HG03159 (cell line): ENCODE results near the gene IMPG1.

Experiments
- ATAC-seq: cut with Tn5 transposase; IDR thresholded peaks from one replicate; pipeline ENCODE4 v1.9.1; 2021; ENCODE audit warnings: mild to moderate bottlenecking, moderate library complexity; ENCODE audit not compliant: unreplicated experiment

Gene IMPG1, protein sequence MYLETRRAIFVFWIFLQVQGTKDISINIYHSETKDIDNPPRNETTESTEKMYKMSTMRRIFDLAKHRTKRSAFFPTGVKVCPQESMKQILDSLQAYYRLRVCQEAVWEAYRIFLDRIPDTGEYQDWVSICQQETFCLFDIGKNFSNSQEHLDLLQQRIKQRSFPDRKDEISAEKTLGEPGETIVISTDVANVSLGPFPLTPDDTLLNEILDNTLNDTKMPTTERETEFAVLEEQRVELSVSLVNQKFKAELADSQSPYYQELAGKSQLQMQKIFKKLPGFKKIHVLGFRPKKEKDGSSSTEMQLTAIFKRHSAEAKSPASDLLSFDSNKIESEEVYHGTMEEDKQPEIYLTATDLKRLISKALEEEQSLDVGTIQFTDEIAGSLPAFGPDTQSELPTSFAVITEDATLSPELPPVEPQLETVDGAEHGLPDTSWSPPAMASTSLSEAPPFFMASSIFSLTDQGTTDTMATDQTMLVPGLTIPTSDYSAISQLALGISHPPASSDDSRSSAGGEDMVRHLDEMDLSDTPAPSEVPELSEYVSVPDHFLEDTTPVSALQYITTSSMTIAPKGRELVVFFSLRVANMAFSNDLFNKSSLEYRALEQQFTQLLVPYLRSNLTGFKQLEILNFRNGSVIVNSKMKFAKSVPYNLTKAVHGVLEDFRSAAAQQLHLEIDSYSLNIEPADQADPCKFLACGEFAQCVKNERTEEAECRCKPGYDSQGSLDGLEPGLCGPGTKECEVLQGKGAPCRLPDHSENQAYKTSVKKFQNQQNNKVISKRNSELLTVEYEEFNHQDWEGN

GRCh38 chr6:76072562-76072961, at the start of gene IMPG1:
IMPG1 (minus strand) TSS chr6:76072662; CDS start chr6:76072488, 174 bp downstream.
- no peak for ATAC-seq

DNA sequence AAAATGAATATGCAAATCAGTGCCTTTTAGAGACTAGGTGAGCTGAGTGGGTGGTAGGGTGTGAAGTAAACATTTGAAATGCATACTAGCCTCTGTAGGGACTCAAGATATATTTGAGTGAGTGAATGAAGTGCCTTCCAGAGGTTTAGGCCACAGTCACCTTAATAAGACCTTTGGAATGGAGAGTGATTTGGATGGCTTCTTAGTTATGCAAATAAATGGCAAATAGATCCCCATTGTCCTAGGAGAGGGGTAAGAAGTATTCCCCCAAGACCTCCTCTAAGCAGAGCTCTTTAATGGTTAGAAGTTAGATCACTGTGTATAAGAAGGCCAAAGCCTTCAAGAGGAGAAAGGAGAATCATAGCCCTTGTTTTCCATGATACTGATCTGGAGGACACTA, 47.8 kb upstream of the IMPG1 start:
- ATAC-seq: no peak

GRCh38 chr6:76073281-76073680, 819 bp upstream of the IMPG1 start:
- no peak for ATAC-seq

- ATAC-seq: no peak
Observed at GRCh38 chr6:76057469-76057868, 15.0 kb downstream of the IMPG1 start.

- ATAC-seq: no peak
Observed at GRCh38 chr6:76052314-76052713, 20.1 kb downstream of the IMPG1 start.

GRCh38 chr6:76043690-76044089, 28.8 kb downstream of the IMPG1 start:
- no peak for ATAC-seq

- ATAC-seq: no peak
Observed at GRCh38 chr6:76035713-76036112, 36.7 kb downstream of the IMPG1 start.

GRCh38 chr6:76026101-76026500, 46.4 kb downstream of the IMPG1 start:
- ATAC-seq: no peak

DNA sequence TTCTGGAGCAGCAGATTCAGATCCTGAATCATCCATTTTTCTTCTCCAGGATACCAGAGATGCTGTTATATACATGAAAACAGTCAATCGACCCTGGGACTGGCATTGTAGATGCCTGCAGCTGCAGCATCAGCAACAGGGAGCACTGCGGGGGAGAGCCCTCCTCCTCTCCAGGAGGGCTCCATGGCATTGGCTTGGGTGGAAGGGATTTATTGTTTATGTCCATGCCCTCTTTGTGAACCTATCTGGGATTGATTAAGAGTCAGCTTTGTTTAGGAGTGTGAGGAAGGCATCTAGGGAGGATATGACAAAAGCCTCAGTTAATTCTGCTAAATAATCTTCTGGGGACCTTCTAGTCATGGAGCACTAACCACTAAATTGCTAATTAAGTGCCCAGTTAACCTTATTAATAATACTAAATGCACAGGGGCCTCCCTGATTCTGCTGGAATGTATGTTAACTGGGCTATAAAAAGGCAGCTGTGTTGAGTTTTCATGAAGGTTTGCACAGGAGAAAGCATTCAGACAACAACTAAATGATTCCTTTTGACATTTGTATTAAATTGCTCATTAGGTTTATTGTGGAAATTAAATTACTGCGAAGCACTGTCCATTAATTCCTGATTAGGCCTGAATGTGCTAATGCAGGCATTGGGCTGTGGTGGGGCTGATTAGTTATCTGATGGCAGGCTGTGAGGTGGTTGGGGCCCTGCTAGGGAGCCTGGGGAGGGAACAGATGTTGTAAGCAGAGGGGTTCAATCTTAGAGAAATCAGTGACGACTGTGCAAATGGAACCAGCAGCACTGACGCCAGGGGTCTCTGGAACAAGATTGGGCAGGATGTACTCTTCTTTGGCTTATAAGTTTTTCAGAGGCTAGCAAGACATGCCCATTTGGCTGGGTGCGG, 57.6 kb downstream of the IMPG1 start:
- no peak for ATAC-seq

GRCh38 chr6:76004202-76004601, 68.3 kb downstream of the IMPG1 start:
- no peak for ATAC-seq

GRCh38 chr6:76003686-76004085, 68.8 kb downstream of the IMPG1 start:
- ATAC-seq: no peak

DNA sequence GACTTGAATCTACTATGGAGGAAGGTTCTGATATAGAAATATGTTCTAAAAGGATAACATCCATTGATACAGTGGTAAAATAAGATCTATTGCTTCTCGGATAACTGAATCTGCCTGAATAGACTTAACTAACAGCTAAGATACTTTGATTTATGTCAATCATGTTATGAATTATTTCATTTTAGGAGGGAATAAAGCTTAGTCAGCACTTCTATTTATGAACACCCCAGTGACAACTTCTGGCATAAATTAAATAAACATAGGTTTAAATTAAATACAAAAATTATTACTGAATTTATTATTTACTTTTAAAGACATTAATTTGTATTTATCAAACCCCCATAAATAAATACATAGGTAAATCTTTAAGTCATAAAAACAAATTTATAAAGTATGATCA, 69.3 kb downstream of the IMPG1 start:
- no peak for ATAC-seq

DNA sequence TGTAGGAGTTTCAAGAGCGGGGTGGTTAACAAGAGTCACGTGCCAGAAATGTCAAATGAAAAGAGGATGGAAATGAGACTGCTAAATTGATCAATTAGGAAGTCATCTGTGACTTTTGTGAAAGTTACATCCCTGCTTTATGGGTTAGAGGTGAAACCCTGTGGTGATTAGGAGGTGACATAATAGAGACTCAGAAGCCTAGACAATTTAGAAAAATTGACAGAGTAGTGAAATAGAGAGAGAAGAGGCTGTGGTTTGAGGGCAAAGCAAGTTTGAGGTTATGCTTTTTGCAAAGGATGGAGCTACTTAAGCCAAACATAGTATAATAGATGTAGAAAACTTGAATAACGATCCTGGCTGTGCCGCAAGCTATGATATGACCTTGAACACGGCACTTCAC, 71.8 kb downstream of the IMPG1 start:
- ATAC-seq: no peak

GRCh38 chr6:75997696-75998095, 74.8 kb downstream of the IMPG1 start:
- no peak for ATAC-seq

- ATAC-seq: no peak
Observed at GRCh38 chr6:75993236-75994162, 79.0 kb downstream of the IMPG1 start.

GRCh38 chr6:75991941-75992340, 80.5 kb downstream of the IMPG1 start:
- ATAC-seq: no peak

DNA sequence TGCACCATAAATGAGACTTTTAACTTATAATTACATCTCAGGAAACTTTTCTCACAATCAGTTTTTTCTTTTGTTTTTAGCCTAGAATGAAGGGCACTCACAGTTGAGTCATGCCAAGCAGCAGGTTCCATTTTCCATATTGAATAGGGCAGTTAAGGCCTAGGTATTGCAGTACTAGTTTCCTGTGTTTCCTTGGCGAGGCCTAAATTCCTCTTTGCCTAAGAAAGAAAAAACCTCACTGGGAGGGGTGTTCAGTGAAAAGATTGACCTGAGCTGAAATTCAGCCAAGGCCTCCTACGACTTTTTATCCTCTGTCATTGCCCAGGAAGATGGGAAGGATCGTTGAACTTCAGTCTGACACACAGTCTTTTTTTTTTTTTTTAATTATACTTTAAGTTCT, 85.5 kb downstream of the IMPG1 start:
- no peak for ATAC-seq

- ATAC-seq: no peak
Observed at GRCh38 chr6:75975904-75976303, 96.6 kb downstream of the IMPG1 start.

DNA sequence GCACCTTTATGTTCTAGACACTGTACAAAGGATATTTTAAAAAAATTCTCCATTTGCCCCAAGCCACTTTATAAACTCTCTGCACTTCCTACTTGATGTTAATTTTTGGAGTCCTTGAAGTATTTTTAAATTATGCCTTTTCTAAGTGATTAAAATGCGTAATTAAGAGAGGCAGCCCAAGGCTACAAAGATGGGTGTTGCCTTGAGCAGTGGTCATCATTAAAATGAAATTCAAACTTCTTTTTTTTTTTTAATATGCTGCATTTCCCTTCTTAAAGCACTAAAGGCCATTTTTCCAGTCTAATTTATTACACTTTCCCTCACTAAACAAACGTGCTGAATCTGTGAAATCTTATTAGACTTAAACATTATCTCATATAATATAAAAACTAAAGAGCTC, 102.4 kb downstream of the IMPG1 start:
- ATAC-seq: no peak

DNA sequence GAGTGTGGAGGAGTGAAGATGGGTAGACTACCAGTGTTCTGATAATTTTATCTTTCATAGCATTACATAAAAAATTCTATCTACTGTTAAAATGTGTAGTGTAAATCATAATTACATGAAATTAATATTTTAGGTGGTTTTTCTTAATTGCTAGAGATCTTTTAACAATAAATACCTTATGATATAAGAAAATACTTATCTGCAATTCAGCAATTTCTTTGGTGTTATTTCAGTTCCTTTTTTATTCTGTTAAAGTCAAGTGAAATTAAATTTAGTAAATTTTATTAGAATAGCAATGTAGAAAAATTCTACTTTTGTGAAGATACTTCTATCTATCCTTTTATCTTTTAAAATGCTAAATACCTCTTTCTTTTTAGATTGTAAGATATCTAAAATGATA, 104.3 kb downstream of the IMPG1 start:
- ATAC-seq: no peak
